ENCODE results near the gene HOXC9.

The HOXC9 gene

DNA sequence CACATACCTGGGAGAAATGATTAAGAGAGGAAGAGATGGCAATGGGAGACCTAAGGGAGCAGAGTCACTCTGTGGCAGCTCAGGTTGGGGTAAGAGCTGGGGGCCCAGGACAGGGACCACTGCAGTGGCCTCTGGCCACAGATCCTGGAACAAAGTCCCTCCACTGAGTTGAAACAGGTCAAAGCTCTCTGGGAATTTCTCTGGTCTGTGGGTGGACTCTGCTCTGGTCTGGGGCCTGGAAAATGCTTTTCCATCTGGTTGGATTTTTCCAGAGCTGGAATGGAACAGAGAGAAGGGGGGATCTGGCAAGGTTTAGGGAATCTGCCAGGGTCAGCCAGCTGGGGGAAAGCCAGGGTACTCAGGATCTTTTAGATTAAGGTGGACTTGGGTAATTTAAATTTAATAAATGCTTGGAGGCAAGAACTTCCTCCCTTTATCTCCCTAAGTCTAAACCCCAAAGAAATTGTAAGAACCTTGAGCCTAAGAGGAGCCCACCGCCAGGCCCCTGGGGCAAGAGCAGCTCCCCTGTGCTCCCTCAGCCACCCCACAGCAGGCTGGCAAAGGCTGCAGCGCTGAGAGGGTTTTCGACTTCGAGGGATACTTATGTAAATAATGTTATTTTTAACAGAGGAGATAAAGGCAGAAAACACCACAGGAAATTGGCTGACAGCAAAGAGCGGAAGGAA is 11.3 kb upstream of the HOXC9 start:
- no peak for DNase-seq (ENCODE audit: low spot score)

DNA sequence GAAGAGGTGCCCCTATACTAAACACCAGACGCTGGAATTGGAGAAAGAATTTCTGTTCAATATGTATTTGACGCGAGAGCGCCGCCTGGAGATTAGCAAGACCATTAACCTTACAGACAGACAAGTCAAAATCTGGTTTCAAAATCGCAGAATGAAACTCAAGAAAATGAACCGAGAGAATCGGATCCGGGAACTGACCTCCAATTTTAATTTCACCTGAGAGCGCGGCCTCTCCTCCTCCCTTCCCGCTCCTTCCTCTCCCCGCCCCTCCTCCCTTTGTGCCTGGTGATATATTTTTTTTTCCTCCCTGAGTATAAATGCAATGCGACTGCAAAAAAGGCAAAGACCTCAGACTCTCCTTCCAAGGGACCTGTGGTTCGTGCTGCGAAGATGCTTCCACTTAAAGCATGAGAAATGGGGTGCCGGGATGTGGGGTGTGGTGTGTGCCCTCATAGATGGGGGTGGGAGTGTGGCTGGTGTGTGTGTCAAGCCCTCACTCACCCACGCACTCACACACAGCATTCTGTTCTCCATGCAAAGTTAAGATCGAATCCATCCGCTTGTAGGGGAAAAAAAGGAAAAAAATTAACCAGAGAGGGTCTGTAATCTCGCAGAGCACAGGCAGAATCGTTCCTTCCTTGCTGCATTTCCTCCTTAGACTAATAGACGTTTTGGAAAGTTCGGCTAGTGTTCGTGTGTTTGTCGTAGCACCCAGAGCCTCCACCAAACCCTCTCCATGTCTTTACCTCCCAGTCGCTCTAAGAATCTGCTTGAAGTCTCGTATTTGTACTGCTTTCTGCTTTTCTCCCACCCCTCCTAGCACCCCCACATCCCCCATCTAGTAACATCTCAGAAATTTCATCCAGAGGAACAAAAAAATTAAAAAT is 10.5 kb upstream of the HOXC9 start:
- DNase-seq (ENCODE audit: low spot score) = no peak

- DNase-seq (ENCODE audit: low spot score) = no peak
Measured at GRCh38 chr12:53990311-53991076, 9.5 kb upstream of the HOXC9 start.

DNA sequence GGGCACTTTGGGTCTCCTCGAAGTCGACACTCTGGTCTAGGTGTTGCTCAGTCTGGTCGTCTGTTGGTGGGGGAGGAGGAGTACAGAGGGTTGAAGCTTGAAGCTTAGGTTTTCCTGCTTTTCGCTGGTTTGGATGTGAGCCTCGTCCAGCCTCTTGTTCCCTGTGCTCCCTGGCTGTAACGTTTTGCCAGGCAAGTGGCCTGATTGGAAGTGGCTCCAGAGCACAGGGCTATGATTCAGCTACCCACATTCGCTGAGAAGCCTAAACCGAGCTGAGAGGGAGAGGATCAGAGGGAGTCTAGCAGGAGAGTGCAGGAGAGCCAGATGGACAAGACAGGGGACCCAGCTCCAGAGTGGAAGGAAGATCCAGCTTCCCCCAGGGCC is 8.9 kb upstream of the HOXC9 start:
- no peak for DNase-seq (ENCODE audit: low spot score)

GRCh38 chr12:53992377-53992889 is 7.5 kb upstream of the HOXC9 start:
- DNase-seq (ENCODE audit: low spot score) = no peak

GRCh38 chr12:53993162-53994008 is 6.6 kb upstream of the HOXC9 start:
- no peak for DNase-seq (ENCODE audit: low spot score)

DNA sequence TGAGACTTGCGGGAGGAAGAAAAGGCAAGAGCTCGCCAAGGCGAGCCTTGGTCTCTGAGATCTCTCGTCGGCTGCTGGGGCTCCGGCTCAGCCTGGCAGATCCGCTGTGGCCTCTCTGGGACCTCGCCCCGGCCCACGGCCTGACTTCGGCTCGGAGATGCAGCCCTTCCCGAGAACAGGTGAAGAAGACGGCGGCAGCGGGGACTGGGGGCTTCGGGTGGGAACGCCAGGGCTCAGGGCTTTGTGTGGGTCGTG is 6.0 kb upstream of the HOXC9 start:
- DNase-seq (ENCODE audit: low spot score) = no peak

- DNase-seq (ENCODE audit: low spot score) = no peak
Measured at GRCh38 chr12:53994264-53995001, 5.5 kb upstream of the HOXC9 start.

DNA sequence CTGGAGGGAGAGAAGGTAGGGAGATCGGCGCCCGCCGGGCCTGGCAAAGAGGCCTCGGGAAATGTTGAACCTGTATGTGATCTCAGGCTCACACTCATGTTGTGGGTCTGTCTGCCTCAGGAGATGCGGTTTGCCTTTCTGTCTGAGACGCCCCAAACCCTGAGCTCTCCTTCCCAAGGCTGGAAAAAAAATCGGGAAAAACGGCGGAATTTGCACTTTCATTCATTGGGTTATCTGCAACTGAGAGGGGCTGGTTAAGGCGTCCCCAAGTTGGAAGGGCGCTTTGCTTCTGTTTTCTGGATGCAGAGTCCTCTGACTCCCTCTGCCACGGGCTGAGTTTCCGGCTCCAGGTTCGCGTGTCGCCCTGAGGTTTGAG is 5.0 kb upstream of the HOXC9 start:
- DNase-seq (ENCODE audit: low spot score) = no peak

DNA sequence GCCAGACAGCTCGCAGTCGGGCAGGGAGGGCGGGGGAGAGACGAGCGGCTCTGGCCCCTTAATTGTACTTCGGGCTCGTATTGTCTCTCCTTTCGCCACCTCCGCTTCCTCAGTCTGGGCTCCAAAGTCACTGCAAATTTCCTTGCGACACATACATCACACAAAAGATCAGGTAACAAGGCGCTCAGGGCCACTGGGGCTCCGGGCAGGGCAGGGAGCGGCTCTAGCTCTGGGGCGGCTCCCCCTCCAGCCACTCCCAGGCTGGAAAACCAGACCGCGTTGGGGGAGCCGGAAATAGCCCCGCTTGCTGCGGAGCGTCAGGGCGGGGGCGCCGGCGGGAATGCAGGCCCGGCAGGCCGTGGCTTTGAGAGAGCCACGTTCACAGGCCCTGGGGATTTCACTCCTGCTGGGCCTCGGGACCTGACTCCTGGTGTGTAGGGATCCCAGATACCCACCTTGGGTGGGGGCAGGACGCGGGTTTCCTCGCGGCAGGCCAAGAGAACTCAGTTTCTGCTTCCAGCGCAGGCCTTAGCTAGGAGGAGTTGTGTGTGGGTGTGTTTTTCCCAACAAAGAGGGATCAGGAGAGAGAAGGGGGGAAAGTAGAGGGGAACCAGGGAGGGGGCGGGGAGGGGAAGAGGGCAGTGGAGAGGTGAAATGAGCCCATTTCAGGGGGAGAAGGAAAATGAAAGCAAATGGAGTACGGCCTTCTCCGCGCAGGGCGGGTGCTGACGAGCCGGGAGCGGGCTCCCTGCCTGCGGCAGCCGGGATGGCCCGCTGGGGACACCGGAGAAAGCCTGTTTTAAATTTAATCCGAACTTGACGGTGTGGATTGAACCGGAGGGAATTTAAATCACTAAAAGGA is 4.4 kb upstream of the HOXC9 start:
- DNase-seq (ENCODE audit: low spot score) = no peak

DNA sequence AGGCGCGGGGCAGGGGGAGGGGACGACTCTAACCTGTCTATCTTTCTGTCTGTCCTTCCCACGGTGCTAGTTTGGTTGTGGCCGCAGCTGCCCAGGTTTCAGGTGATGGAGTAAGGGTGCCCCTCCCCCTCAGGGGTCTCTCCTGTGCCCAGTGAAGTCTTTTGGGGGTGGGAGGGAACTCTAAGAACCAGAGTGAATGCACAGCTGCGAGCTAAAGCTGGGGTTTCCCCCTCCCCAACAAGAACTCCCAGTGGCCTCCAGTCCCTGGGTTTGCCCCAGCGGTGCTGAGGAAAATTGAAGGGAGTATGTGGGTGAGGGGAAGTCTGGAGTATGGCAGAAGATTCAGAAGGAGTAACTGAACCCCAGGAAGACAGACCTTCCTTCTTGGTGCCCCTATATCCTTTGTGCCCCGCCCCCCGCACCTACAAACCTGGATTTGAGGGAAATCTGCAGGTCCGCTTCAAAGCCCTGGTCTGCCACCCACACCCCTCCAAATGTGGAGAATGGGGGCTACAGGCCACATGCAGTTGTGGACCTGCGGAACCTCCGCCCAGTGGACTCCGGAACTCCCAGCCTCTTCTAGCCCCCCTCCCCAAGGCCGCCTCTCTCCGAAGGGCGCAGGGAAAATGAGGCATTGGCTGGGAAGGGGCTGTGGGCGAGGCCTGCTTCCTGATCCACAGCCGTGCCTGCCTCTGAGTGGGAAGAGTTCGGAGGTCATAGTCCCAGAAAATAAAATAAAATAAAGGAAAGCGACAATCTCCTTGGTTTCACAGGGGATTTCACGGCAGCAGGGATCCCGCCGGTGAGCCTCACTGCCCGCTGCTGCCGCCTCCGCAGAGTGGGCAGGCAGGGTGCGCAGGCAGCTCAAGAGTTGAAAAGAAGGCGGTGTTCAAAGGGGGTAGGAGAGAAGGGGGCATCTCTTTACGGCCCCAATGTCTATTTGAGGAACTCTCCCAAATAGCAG is 3.4 kb upstream of the HOXC9 start:
- DNase-seq (ENCODE audit: low spot score) = no peak

- no peak for DNase-seq (ENCODE audit: low spot score)
Measured at GRCh38 chr12:53997204-53998109, 2.5 kb upstream of the HOXC9 start.

DNA sequence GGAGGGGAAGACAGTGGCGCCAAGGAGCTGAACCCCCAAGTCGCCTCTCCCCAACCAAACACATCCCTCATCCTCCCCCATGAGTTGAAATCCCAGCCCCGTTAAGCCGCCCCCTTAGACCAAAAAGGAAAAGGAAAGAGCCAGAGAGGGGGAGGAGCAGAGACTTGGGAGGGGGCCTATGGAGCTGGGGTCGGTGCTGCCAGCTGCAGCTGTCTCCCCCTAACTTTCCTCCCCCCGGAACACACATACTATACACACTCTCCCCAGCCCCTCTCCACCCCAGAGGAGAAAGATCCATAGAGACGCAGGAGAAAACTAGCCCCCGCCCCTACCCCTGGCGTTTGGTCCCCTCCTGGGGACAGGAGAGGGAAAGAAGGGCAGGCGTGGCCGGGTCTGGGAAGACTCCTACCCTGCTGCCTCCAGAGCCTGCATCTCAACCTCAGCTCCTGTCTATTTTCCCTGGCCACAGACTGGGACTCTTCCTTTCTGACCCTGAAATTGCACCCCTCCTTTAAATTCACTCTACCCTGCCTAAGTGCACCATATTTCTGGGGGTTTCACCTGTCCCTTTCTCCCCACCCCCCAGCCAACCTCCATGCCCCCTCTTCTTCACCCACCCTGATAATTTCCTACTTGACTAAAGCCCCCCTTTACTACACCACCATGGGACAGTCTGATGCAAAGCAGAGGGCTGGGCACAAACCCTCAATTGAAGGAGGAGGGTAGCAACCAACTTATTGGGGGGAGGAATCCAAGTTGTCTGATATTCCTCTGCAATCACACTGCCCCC is 1.7 kb upstream of the HOXC9 start:
- no peak for DNase-seq (ENCODE audit: low spot score)

- no peak for DNase-seq (ENCODE audit: low spot score)
Measured at GRCh38 chr12:53998900-53999236, 1.1 kb upstream of the HOXC9 start.

DNA sequence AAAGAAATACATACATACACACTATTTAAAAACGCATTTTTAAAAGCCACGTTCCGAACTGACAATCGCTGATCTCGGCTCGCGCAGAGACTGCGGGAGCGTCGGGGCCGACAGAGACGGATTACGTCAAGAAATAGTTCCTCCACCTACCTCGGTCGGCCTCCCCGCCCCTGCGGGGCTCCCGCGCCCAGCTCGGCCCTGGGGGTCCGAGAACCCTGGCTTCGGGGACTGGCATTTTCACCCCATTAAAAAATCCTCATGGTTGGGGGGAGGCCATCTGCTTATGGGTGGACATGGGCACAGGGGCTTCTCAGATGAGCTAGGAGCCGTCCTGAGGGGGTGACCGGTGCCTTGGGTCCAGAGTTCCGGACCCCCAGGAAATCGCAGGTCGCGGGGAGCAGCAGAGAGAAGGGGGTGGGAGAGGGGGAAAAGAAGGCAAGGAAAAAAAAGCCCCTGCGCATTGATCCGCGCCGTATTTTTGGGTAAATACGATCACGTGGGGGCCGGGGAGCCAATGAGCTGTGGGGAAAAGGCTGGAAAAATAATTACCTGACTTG is 324 bp upstream of the HOXC9 start:
- DNase-seq (ENCODE audit: low spot score) = no peak

GRCh38 chr12:54001283-54002187 is 1.6 kb downstream of the HOXC9 start:
- no peak for DNase-seq (ENCODE audit: low spot score)

All from left forelimb (tissue), 1 donor.